GM12891 (cell line): ENCODE measurements around the gene FBN1.

ENCODE experiments used
- POLR2A ChIP-seq: IDR thresholded peaks from 2 replicates; pipeline ENCODE4 v1.6.1; 2011; ENCODE audit warnings: low read depth, low read length, control low read depth
- POLR2AphosphoS5 ChIP-seq: IDR thresholded peaks from 2 replicates; pipeline ENCODE4 v1.6.1; 2011; ENCODE audit warnings: low read depth, low read length, control low read depth
- POU2F2 ChIP-seq: IDR thresholded peaks from 2 replicates; pipeline ENCODE4 v1.6.1; 2011; ENCODE audit warnings: low read depth, mild to moderate bottlenecking, control low read depth, low read length, moderate library complexity
- SPI1 ChIP-seq: IDR thresholded peaks from 2 replicates; pipeline ENCODE4 v1.6.1; 2011; ENCODE audit warnings: low read depth, low read length, control low read depth
- TAF1 ChIP-seq: IDR thresholded peaks from 2 replicates; pipeline ENCODE4 v1.6.1; 2011; ENCODE audit warnings: low read depth, low read length, control low read depth

GRCh38 chr15:48494631-48495030 is 150.9 kb downstream of the FBN1 start:
- TF ChIP-seq POLR2AphosphoS5: no peak
- no peak for TF ChIP-seq POLR2A
- no peak for TF ChIP-seq POU2F2
- TF ChIP-seq TAF1: no peak
- TF ChIP-seq SPI1: no peak
